Prostate gland (tissue), 2 donors: ENCODE results near the gene LHCGR. TPM values are rescaled to one million over a fixed set of nuclear protein-coding genes. Genes with fewer than 3 reads are reported as not detected.

Source experiments
- DNase-seq: peaks from one replicate; pipeline ENCODE4 v3.0.0-alpha.2; 2019; ENCODE audit warnings: low spot score
- H3K27ac ChIP-seq, 2 donors: fragments of 200-600 bp; sonication (generic); 2 replicates each; pipeline ENCODE4 v1.5.1; 2017 to 2019
- H3K27me3 ChIP-seq: fragments of 200-600 bp; sonication (generic); replicated peaks from 2 replicates; pipeline ENCODE4 v1.5.1; 2019; ENCODE audit not compliant: insufficient read depth
- H3K36me3 ChIP-seq, 2 donors: fragments of 200-600 bp; sonication (generic); 1 replicate in 1 of 2; 2 replicates in 1 of 2; pipeline versions ENCODE4 v1.5.1 to v1.8.1; 2017 to 2019
- H3K4me1 ChIP-seq: fragments of 200-600 bp; sonication (generic); replicated peaks from 2 replicates; pipeline ENCODE4 v1.5.1; 2019
- H3K4me3 ChIP-seq, 2 donors: fragments of 200-600 bp; sonication (generic); 2 replicates each; pipeline ENCODE4 v1.5.1; 2017 to 2019
- H3K9me3 ChIP-seq: fragments of 200-600 bp; sonication (generic); 2 replicates; pipeline ENCODE4 v1.5.1; 2017
- CTCF ChIP-seq, 4 experiments: fragments of 200-600 bp in 2 of 4; fragments of 450-650 bp in 2 of 4; sonication (generic) in 2 of 4; IDR thresholded peaks; 1 replicate in 3 of 4; 2 replicates in 1 of 4; pipeline ENCODE4 v1.5.1; 2016 to 2019; ENCODE audit warnings: antibody characterized with exemption in 4 of 4, mild to moderate bottlenecking in 2 of 4, moderate library complexity in 2 of 4
- POLR2A ChIP-seq: fragments of 450-650 bp; IDR thresholded peaks from one replicate; pipeline ENCODE4 v1.6.1; 2016; ENCODE audit warnings: antibody characterized with exemption, mild to moderate bottlenecking
- POLR2AphosphoS5 ChIP-seq: sonication (generic); formaldehyde crosslinking; IDR thresholded peaks from one replicate; pipeline ENCODE4 v1.6.1; 2017; ENCODE audit warnings: antibody characterized with exemption
- WGBS: methylation state at CpG from one replicate; pipeline ENCODE4 v1.1.5; 2018; 5-methylcytosine and 5-hydroxymethylcytosine counted together
- intact Hi-C: fragments of 100-400 bp; cut with DNase I; formaldehyde crosslinking; loops from one replicate; pipeline ENCODE4 v1.14.2; 2022
- total RNA-seq, 2 donors: library from RNA; depleted of rRNA; stranded (reverse); fragments of >200 nt; gene quantifications; one replicate each; pipeline ENCODE4 v1.1.0, GENCODE V29; 2016

Gene LHCGR
- total RNA-seq, 2 donors from 2014 or later: 1.6 TPM; not detected in 1

DNA sequence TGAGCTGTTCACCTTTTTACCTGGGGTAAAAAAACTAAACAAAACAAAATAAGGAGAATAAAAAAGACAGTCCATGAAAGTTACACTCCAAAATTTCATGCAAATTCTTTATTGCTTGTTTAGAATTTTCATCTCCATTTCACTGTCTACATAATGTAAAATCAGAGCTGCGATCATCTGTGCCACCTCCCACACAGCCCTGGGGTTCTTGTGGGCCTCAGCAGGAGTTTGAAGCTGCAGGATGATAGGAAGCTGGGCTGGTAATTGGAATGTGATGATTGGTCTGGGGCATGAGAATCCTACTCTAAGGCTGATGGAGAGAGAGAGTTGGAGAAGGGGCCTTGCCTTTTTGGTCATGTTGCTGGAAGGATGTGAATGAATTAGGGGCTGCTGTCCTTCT is 4.2 kb upstream of the LHCGR start:
- Histone ChIP-seq H3K4me3 (no peak overlapping the region), H3K36me3 (no peaks in the 10 kb centered on the region), H3K9me3 (no peaks in the 10 kb centered on the region), H3K27me3 (peaks cover 9% of the 10 kb centered on the region), H3K4me1 (no peaks in the 10 kb centered on the region), H3K27ac (no peak overlapping the region)
- WGBS: 88% methylated on average over 1 of the region's 1 CpG
- no peak for DNase-seq
- intact Hi-C loops: no loop called here
- TF ChIP-seq POLR2AphosphoS5 (no peak), POLR2A (no peak), CTCF (IDR thresholded peaks at IDR 0.05) (no peak)

- intact Hi-C loops: no loop called here
- peaks cover 9% of the 10 kb centered on the region for H3K27me3 ChIP-seq
- no peak overlapping the region for H3K4me3 ChIP-seq
- H3K4me1 ChIP-seq: no peaks in the 10 kb centered on the region
- DNase-seq: no peak
- no peaks in the 10 kb centered on the region for H3K9me3 ChIP-seq
- WGBS: 56% methylated on average over 3 of the region's 3 CpGs
- no peaks in the 10 kb centered on the region for H3K36me3 ChIP-seq
- TF ChIP-seq POLR2A (no peak), POLR2AphosphoS5 (no peak), CTCF (IDR thresholded peaks at IDR 0.05) (no peak)
- no peak overlapping the region for H3K27ac ChIP-seq
Measured at GRCh38 chr2:48756289-48756688, 765 bp upstream of the LHCGR start.

DNA sequence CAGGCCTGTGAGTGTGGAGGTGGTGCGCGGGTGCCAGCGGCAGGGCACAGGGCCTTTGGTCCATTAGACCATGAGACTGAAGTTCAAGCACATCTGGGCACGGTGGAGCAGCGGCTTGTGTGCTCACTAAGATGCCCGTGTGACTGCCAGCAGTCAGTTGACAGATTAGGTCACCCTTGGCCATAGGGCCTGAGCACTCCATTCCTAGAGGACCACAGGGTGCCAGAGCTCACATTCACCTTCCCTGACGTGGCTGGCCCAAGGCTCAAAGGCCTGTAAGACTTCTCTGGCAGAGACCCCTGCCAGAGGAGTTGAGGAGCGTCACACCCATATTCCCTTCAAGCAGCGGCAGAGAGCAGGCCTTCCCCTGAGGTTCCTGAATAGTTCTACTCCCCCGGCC is 650 bp downstream of the LHCGR start:
- intact Hi-C loops: no loop called here
- Histone ChIP-seq H3K36me3 (no peaks in the 10 kb centered on the region), H3K27me3 (peaks cover 9% of the 10 kb centered on the region), H3K27ac (no peak overlapping the region), H3K9me3 (no peaks in the 10 kb centered on the region), H3K4me1 (no peaks in the 10 kb centered on the region), H3K4me3 (no peak overlapping the region)
- TF ChIP-seq POLR2A (no peak), CTCF (IDR thresholded peaks at IDR 0.05) (no peak), POLR2AphosphoS5 (no peak)
- 93% methylated on average over 10 of the region's 10 CpGs for WGBS
- no peak for DNase-seq

DNA sequence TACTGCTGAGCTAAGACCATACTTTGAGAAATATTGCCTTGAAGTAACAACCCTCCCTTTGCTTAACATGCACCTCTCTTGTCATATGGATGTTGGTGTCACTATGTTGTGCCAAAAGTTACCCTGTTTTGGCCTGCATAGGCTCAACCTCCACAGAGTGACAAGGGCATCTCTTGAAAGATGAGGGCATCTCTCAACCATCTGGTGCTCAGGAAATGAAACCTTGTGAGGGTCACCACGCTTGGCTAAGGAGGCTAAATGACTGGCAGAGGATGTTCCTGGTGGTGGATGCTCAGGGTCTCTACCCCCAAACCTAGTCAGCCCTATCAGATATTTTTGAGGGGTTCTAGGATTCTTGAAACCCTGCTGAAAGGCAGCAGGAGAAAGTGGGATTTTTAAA is 2.3 kb downstream of the LHCGR start:
- intact Hi-C loops: no loop called here
- no peak for DNase-seq
- Histone ChIP-seq H3K9me3 (no peaks in the 10 kb centered on the region), H3K27ac (no peak overlapping the region), H3K4me3 (no peak overlapping the region), H3K36me3 (no peaks in the 10 kb centered on the region), H3K27me3 (peaks cover 9% of the 10 kb centered on the region), H3K4me1 (no peaks in the 10 kb centered on the region)
- 89% methylated on average over 1 of the region's 1 CpG for WGBS
- TF ChIP-seq POLR2A (no peak), POLR2AphosphoS5 (no peak), CTCF (IDR thresholded peaks at IDR 0.05) (no peak)

- Histone ChIP-seq H3K27me3 (peaks cover 2% of the 10 kb centered on the region), H3K4me1 (no peaks in the 10 kb centered on the region), H3K4me3 (no peak overlapping the region), H3K9me3 (no peaks in the 10 kb centered on the region), H3K36me3 (no peaks in the 10 kb centered on the region), H3K27ac (no peak overlapping the region)
- TF ChIP-seq POLR2A (no peak), CTCF (IDR thresholded peaks at IDR 0.05) (no peak), POLR2AphosphoS5 (no peak)
- intact Hi-C loops: no loop called here
- no peak for DNase-seq
Measured at GRCh38 chr2:48750128-48750739, 5.3 kb downstream of the LHCGR start.
